Measurements from ENCODE around the gene PLA2G1B. TPM values are rescaled to one million over a fixed set of nuclear protein-coding genes. Genes with fewer than 3 reads are reported as not detected.

The PLA2G1B gene
- total RNA-seq, 4 donors from 2014 or later: not detected

DNA sequence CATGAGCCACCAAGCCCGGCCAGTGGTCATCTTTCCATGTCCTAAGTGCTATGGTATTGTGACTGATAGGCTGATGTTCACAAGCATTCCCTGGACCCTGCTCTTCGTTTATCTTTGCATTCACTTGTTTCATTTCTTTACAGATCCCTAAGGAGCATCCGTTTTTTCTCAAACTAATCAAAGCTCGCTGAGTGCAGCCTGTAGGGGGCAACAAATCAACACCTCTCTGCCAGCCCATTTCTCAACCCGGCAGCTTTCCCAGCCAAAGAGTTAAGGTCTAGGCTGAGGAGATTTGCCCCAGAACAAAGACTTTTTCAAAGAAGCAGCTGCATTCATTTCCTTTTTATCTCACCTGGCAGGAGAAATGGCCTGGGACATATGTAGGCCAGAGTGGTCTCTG is 13.4 kb downstream of the PLA2G1B start:
- no peak for DNase-seq (ENCODE audit: extremely low spot score)
- Histone ChIP-seq H3K36me3 (peaks cover 0 to 3% (median 0%) of the 10 kb centered on the region in 4 donors), H3K9me3 (no peaks in the 10 kb centered on the region), H3K27ac (replicated peaks in 1 of 4) (no peak overlapping the region), H3K4me1 (peaks cover 4 to 12% (median 10%) of the 10 kb centered on the region in 4 donors), H3K4me3 (no peak overlapping the region), H3K27me3 (no peaks in the 10 kb centered on the region)
- 57% methylated on average over 5 of the region's 5 CpGs for WGBS
- intact Hi-C loops (cut with DNase I): no loop called here
- TF ChIP-seq EP300 (IDR thresholded peaks at IDR 0.05) (no peak), POLR2A (IDR thresholded peaks at IDR 0.05; ENCODE audit: low read depth) (no peak), POLR2AphosphoS5 (IDR thresholded peaks at IDR 0.05) (no peak), CTCF (IDR thresholded peaks at IDR 0.05) (no peak)

GRCh38 chr12:120301962-120302815 is 25.4 kb downstream of the PLA2G1B start, which contains the start of gene SIRT4:
Gene SIRT4 (plus strand): TSS chr12:120302321. CDS start chr12:120303562, 1,241 bp downstream.
- Histone ChIP-seq H3K4me3 (peak within 1 kb of the TSS; percentile 57 to 72 (median 63)), H3K27ac (replicated peaks in 1 of 4) (peak within 1 kb of the TSS; percentile 52 to 80 (median 74)), H3K36me3 (no peaks in the 10 kb centered on the region), H3K4me1 (peaks cover 8 to 11% (median 9%) of the 10 kb centered on the region in 4 donors), H3K27me3 (no peaks in the 10 kb centered on the region), H3K9me3 (no peaks in the 10 kb centered on the region)
- intact Hi-C loops (cut with DNase I): no loop called here
- peak; percentile 96 for DNase-seq (ENCODE audit: extremely low spot score)
- WGBS: 10% methylated on average over 31 of the region's 31 CpGs
- TF ChIP-seq POLR2AphosphoS5 (IDR thresholded peaks at IDR 0.05) (peak; percentile 61 to 86), POLR2A (IDR thresholded peaks at IDR 0.05; ENCODE audit: low read depth) (no peak), EP300 (IDR thresholded peaks at IDR 0.05) (no peak), CTCF (IDR thresholded peaks at IDR 0.05) (peak; percentile 73 to 92 (median 86))

- WGBS: under 1% methylated on average over 29 of the region's 29 CpGs
- intact Hi-C loops (cut with DNase I): no loop called here
These were observed 34.7 kb downstream of the PLA2G1B start, which contains the start of gene RNU4-1 for GRCh38 chr12:120292661-120293531. Gene RNU4-1 (minus strand): TSS chr12:120293237.

GRCh38 chr12:120292411-120292660 is 35.2 kb downstream of the PLA2G1B start:
- Histone ChIP-seq H3K27me3 (no peaks in the 10 kb centered on the region), H3K27ac (replicated peaks in 1 of 4) (peak overlapping the region; percentile 92 to 98 (median 96)), H3K9me3 (no peaks in the 10 kb centered on the region), H3K4me3 (peak overlapping the region; percentile 59 to 68 (median 62)), H3K36me3 (no peaks in the 10 kb centered on the region), H3K4me1 (peaks cover 2 to 15% (median 12%) of the 10 kb centered on the region in 4 donors)
- no peak for TF ChIP-seq POLR2AphosphoS5 (IDR thresholded peaks at IDR 0.05)
- no peak for TF ChIP-seq CTCF (IDR thresholded peaks at IDR 0.05)
- no peak for TF ChIP-seq EP300 (IDR thresholded peaks at IDR 0.05)
- no peak for TF ChIP-seq POLR2A (IDR thresholded peaks at IDR 0.05; ENCODE audit: low read depth)
- no peak for DNase-seq (ENCODE audit: extremely low spot score)
- intact Hi-C loops (cut with DNase I): no loop called here
- under 1% methylated on average over 17 of the region's 17 CpGs for WGBS

More at GRCh38 chr12:120292661-120293531, 34.7 kb downstream of the PLA2G1B start, which contains the start of gene RNU4-1:
- no peaks in the 10 kb centered on the region for H3K36me3 ChIP-seq
- H3K27me3 ChIP-seq: no peaks in the 10 kb centered on the region
- H3K4me1 ChIP-seq: peaks cover 2 to 15% (median 12%) of the 10 kb centered on the region in 4 donors
- TF ChIP-seq POLR2AphosphoS5 (IDR thresholded peaks at IDR 0.05) (peak; percentile 41 to 92), POLR2A (IDR thresholded peaks at IDR 0.05; ENCODE audit: low read depth) (peak; percentile 76), EP300 (IDR thresholded peaks at IDR 0.05) (no peak), CTCF (IDR thresholded peaks at IDR 0.05) (no peak)
- H3K27ac ChIP-seq (replicated peaks in 1 of 4): peak within 1 kb of the TSS; percentile 92 to 98 (median 96)
- peak within 1 kb of the TSS; percentile 59 to 68 (median 62) for H3K4me3 ChIP-seq
- peak; percentile 94 for DNase-seq (ENCODE audit: extremely low spot score)
- no peaks in the 10 kb centered on the region for H3K9me3 ChIP-seq
